Hematopoietic multipotent progenitor cell (in vitro differentiated cells): ENCODE results near the gene TRMT61A. TPM values are rescaled to one million over a fixed set of nuclear protein-coding genes. Genes with fewer than 3 reads are reported as not detected.

Source experiments
- DNase-seq, 3 donors: peaks; one replicate each; pipeline ENCODE4 v3.0.0-alpha.2; 2011 to 2015; ENCODE audit warnings: low read depth in 2 of 3, low spot score in 2 of 3
- total RNA-seq: library from RNA; depleted of rRNA; stranded (reverse); fragments of >200 nt; gene quantifications from one replicate; pipeline ENCODE4 v1.2.3, GENCODE V29; 2012

TRMT61A gene
- total RNA-seq, 1 donor: 15.3 TPM

DNA sequence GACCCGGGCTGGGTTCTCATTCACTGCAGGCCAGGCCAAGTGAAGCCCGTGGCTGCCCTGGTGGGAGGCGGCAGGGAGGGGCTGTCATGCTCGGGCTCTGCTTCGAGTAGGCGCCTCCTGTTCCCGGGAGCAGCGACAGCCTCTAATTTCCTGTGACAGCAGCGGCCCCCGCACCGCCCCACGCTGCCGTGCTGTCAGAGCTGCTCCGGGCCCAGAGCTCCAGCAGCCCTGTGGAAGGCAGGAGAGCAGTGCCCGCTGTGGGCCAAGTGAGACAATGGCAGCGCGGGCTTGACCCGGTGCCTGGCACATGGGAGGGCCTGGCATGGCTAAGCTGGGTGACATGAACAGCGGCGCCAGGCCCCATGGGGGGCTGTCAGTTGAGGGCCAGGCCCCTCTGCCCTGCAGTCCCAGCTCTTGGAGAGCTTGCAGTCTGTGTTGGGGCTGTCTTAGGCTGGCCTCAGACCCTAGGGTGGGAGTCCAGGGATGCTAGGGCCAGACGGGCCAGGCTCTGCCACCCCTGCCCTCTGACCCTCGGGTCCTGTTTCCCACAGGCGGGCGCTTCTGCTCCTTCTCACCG lies 5.1 kb downstream of the TRMT61A start:
- DNase-seq: no peak

DNA sequence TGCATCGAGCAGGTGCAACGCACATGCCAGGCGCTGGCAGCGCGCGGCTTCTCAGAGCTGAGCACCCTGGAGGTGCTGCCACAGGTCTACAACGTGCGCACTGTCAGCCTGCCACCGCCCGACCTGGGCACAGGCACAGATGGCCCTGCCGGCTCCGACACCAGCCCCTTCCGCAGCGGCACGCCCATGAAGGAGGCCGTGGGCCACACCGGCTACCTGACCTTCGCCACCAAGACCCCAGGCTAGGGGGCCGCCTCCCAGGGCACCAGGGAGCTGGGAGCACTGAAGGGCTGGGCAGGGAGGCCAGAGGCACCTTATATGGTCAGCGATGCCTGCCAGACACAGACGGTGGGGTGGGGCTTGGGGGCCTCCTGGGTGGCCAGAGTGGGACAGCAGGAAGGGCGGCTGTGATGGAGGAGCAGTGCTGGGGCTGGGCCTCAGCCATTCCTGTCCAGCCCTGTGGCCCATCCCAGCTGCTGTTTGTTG lies 5.6 kb downstream of the TRMT61A start:
- no peak for DNase-seq

DNA sequence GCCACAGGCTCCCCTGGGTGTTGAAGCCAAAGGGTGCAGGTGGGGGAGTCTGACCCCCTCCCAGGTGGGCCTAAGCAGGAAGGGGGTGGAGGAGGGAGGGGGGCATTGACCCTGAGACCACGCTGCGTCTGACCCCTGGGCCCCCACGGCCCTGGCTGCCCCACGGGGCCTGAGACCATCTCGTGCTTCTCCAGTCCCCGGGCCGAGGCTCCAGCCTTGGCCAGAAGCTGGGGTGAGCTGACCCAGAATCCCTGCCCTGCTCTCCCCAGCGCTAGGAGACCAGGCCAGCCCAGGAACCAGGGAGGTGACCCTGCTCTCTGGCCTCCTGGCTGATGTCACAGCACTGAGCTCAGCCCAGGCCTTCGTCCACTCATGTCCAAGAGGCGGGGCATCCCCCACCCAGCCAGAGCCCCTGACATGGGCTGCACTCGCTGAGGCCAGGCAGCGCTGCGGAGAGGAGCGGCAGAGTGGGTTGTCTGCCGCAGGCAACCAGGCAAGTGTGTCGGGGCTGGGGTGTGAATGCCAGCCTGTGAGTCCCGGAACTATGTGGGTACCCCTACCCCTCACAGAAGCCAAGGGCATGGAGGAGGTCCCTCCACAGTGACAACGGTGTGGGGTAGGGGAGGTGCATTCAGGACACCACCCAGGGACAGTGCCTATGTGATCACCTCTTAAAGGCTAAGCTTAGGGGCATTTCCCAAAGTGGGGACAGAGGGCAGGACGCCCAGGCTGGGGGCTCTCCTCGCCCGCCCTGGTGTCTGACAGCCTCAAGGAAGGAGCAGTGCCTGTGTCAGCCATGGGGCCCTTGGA lies 6.3 kb downstream of the TRMT61A start:
- DNase-seq: no peak

DNA sequence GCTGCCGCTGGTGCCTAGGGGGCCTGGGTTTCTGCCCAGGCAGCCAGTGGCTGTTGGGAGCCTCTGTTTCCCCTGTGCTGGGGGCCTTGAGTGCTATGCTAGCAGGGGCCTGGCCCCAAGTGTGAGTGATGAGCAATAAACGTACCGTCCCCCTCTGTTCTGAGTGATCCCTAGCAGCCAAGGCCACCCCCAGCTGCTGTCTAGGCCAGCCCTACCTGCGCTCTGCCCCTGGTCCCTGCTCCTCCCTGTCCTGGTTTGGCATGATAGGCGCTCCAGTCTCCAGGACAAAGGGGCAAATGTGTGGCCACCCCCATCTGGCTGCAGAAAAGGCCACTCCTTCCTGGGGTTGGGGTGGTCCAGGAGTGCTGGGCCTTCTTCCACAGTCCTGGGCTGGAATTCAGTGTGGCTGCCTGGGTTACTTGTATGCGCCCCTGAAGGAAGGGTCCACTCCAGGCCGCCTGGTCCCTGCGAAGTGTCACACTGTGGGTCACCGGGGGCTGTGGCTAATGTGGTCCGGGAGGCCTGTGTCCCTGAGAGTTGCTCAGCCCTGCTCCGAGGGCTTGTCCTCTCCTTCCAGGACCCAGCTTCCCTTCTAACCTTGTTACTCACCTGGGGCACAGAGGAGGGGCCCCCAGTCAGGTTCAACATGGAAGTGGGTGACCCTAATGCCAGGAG lies 7.0 kb downstream of the TRMT61A start:
- no peak for DNase-seq

DNA sequence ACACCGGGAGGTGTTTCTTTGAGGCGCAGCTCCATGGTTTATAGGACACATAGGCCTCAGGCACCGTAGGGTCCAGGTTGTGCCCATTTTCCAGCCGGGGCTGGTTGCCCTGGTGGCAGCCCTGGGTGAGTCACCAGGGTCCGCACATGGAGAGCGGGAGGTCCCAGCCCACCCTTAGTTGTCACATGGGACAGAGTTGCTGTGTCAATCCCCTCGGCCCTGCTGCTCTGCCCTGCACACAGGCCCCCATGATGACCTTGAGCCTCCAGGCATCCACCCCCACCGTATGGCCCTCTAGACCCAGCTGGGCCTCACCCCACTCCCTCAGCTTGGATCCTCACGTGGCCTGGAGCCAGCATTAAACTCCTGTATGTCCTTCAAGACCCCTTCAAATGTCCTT lies 7.7 kb downstream of the TRMT61A start:
- no peak for DNase-seq

DNA sequence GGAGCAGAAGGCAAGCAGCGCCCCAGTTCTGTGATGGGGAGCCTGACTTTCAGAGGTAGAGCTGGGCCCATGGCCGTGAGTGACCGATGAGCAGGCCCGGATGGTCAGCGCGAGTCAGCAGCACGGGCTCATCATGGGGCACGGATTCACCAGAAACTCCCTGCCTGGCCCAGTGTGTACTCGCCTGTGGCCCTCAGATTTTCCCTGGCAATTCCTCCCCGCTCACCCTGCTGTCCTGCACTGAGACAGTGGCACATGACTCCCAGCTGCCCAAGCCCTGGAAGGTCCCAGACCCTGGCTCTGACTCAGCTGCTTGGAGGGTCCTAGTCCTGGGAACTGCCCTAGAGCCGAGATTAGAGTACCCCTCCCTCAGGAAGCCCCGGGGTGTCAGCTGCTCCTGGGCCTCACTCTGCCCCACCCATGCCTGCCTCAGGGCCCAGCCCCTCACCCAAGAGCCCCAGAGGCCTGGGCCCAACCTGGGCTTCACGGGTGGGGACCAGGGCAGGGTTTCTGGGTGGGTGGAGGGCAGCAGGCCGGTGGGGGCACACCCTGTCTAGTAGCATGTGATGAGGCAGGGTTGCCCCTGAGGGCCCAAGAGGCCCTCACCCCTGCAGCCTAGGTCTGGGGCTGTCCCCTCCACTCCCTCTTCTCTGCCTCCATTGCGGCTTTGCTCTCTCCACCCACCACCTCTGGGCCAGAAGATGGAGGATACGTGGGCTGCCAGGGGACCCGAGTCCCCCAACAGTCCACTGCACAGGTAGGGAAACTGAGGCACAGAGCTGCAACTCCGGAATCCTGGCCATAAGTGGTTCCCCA lies 8.4 kb downstream of the TRMT61A start:
- DNase-seq: no peak

DNA sequence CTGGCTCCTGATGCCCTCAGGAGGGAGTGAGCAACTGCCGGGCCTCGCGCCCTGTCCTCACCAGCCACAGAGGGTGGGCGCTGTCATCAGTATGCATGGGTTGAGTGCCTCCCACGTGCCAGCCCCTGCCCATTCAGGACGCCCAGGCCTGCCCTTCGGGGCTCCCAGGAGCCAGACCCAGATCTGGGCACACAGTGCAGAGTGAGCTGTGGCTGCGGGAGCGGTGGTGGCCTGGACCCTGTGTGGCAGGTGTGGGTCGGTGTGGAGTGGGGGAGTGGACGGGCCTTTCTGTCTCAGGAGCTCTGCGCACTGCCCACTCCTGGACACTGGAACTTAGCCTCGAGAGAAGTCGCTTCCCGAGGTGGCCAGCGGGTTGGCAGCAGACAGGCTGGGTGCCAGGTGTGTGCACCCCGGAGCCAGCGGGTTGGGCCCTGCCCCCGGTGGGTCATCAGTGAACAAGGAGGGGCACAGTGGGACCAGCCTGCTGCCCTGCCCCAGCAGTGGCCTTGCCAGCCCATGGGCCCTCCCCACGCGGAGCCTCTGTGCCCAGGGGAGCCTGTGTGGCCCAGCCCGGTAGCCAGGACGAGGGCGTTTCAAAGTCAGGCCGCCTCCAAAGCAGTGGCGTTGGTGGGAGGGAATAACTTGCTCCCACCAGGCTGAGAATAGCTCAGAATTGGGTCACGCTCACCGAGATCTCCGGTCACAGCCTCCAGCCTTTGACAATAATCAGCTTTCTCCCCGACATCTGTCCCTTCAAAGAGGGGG lies 9.5 kb downstream of the TRMT61A start:
- no peak for DNase-seq

DNA sequence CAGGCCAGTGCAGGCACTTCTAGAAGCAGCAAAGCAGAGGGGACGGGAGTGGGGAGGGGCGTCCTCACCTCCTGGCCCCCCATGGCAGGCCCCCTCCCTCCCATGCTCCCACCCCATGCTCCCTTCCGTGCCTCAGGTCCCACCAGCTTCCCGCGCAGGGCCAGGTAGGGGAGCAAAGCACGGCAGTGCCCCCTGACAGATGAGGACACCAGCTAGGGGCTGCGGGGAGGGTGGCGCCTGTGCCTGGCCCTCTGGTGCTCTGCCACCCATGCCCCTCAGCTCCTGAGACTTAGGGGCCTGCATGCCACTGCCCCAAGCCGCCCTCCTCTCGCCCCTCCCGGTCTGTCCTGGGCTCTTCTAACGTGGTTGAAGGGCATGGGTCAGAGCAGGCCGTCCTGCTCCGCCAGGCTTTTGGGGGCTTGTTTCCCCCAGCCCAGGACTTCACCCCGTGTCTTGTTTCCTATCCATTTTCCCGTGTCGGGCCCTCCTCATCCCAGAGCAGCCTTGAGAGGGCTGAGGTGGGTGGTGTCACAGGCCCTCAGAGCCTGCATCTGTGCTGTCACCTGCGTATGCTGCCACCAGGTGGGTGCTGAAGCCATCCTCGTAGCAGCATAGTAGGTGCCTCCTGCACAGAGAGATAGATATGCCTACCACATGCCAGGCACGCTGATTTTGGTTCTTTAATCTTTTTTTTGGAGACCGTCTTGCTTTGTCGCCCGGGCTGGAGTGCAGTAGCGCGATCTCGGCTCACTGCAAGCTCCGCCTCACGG lies 10.2 kb downstream of the TRMT61A start:
- DNase-seq: no peak

DNA sequence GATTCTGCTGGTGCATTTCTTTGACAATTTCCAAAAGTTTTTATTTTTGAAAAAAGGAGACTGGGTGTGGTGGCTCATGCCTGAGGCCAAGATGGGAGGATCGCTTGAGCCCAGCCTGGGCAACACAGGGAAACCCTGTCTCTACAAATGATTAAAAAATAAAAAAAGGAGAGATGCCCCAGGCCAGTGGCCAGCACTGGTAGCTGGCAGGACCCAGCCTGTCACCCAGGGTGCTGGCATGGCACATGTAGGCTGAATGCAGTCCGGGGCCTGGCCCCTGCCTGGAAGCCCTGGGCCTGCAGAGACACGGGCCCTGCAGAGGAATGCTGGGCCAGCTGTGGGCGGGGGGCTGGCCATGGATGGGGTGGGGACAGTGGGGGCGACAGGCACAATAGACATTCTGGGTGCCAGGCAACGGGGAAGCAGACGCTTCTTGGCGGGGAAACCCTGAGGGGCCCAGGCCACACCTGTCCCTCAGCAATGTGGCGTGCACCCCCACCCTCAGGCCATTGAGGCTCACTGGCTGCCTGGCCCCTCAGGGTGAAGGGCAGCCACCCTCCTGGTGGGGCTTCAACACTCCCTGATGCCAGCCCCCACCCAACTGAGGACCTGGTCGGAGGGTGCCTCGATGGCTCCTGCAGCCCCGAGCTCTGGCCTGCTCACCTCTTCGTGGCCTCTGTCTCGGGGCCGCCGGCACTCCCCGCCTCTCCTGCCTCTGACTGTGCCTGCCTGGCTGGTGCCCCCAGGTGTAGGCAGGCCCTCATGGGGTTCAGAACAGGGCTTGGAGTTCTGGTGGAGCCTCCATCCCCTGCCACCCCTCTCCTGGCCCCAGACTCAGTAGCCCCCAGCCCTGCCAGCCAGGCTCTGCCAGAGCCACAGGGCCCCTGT lies 12.1 kb downstream of the TRMT61A start:
- DNase-seq: no peak

DNA sequence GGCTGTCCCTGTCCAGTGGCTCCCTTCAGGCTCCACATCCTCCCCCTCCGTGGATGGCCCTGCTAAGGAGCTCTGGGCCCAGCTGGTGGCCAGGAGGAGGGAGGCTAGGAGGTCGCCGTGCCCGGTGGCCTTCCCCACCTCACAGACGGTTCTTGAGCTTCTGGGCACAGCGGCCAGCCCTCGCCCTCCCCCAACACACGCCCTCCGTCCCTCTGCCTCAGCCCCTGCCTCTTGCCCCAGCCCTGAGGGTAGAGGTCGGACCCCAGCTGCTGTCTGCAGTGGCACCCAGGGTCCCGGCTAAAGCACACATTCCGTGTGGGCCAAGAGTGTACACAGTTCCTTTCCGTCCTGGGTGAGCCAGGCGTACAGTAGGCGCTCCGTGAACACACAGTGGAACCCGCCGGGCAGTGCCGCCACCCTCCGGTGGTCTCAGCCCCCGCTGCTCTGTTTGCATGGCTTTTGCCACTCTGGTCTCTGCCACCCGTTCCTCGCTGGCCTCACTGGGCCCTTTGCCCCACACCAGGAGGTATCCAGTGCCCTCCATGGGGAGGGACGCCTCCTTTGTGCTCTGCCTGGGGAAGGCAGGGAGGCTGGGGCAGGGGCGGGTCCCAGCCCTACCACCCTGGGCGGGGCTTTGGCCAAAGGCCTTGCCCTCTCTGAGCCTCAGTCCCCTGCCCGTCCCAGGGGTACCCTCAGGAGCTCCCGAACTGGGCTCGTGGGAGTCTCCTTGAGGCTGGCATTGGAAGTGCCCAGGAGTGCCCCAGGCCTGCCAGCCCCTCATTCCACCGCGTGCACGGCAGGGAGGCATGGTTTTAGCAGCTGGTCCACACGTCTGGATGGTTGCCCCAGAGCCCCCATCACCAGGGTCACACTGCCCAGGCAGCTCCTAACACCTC lies 13.0 kb downstream of the TRMT61A start:
- DNase-seq: no peak

DNA sequence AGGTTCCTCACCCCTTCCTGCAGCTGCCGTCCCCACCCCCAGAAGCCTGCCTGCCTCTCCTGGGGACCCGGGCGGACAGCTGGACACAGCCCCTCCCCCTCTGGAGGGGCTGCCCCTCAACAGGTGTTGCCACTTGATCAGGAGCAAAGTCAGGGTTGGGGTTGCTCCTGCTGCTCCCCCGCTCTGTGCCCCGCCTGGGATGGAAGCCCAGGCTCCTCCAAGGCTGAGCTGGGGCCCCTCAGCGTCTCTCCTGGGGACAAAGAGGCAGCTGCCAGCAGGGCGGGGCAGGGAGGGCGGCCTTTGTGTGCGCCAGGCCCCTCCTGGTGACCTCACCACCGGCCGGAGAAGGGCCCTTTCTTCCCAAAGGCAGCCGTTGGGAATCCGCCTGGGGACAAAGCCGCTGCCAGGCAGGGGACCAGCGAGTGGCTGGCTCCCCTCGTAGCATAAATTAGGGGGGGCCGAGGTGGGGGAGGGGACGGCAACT lies 13.7 kb downstream of the TRMT61A start:
- no peak for DNase-seq

DNA sequence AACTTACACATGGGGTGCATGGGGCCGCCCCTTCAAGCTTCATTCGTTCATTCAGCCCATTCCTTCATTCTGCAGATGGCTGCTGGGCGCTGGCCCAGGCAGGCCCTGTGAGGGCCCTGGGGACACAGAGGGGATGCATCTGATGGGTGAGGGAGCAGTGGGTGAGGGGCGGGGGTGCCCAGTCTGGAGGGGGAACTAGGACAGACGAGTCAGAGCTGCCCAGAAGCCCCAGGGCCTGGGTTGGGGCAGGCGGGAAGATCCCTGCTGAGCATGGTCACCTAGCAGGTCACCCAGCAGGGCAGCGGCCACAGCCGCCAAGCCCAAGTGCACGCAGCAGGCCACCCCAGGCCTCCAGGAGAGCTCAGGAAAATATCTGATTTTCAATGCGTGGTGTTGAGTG lies 14.1 kb downstream of the TRMT61A start:
- DNase-seq: no peak

DNA sequence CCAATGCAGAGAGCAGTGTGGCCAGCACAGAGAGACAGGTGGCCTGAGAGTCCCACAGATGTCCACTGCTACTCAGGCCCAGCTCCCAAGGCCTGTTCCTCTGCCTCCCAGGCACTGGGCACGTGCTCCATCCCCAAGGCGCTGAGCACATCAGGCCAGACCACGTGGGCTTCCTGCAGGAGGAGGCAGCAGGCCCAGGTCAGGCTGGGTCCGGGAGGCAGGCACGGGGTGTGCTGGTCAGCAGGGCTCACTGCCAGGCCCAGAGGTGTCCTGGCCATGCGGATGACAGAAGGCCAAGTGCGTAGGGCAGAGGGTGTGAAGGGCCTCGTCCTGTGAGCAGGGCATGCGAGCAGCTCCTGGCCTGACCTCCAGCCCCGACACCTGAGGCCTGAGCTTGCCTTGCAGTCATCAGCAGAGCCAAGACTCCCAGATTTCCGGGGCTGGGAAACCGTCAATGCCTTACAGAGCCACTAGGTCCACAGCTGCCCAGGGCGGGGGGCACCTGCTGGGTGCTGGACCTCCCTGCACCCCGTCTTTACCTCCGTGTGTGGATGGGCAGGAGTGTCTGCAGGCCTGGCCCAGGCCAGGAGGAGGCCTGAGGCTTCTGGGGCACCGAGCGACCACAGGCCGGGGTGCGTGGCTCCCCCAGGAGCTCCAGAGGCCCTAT lies 14.9 kb downstream of the TRMT61A start:
- DNase-seq: no peak

DNA sequence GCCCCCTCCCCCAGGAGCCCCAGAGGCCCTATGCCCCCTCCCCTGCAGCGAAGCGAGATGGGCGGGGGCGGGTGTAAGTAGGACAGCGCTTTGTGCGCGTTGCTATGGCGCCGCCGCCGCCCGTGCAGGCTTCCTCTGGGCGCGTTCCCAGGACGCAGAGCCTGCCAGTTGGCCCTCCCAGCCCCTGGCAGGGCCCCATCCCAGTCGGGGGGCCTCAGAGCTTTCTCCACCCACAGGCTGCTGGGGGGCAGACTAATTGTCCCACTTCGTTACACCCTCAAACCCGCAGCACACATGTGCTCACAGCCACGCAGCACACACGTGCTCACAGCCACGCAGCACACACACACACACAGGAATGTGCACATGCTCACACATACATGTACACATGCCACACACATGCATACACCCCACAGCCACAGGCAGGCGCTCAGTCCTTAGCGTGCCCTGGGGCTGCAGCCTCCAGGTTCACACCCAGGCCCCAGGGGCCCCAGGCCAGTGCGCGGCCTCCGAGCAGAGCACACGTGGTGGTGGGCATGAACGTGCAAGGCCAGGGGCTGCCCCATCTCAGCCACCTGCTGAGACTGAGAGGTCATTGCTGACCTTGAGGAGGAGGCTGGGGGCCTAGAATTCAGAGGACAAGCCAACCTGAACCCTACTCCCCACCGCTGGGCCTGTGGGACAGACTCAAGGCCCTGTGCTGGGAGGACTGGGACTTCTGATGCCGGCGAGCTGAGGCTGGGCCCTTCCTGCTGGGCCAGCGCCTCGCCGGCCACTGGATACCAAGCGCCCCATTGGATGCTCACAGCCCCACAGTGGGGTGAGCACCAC lies 15.6 kb downstream of the TRMT61A start:
- no peak for DNase-seq

DNA sequence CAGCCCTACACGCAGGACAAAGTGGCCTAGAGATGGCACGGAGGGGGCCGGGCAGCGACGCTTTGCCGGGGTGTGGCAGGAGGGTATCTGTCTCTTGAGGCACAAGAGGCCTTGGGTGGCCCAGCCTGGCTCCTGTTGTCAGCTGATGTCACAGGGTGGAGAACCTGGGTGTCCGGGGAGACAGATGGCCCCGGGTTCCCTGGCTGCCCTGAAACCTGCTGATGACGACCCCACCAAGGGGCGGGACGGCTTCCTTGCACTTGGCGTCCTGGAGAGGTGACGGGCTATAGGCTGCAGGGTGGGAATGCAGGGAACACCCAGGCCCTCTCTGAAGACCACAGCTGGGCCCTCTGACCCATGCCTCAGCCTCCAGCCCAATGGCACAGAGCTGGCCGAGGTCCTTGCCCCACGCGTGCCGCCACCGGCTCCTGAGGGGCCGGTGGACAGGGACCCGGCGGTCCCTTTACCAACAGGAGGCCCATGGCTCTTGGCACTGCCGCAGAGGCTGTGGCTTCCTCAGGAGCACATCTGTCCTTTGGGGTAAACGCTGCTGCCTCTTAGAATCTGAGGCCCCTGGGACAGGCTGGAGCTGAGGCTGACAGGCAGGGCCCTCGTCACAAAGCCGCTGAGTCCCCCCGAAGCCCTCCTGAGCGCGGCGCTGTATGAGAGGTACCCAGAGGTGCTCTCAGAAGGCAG lies 16.4 kb downstream of the TRMT61A start:
- no peak for DNase-seq
